ENCODE results near the gene BTAF1. TPM values are rescaled to one million over a fixed set of nuclear protein-coding genes. Genes with fewer than 3 reads are reported as not detected.

BTAF1 gene
- total RNA-seq = 10 to 100 TPM; 23.9 to 58.6 (median 37.0) TPM

GRCh38 chr10:91923371-91924211, at the start of gene BTAF1:
Gene BTAF1 (plus strand): TSS chr10:91923770. CDS start chr10:91924077, 307 bp downstream.
- H3K4me1 ChIP-seq = peaks cover 5 to 32% (median 19%) of the 10 kb centered on the region in 4 donors
- intact Hi-C loops (cut with DNase I; ENCODE audit: low total_unique reads) (no loop called here), in situ Hi-C loops (cut with MboI; ENCODE audit: low pct_ligation_motif_present in 1 of 4, low pct_unique_long_range_greater_than_20kb in 1 of 4, low sequenced_read_pairs in 3 of 4) (loop anchor here (25.0 kb wide), 2 partner anchors 136 to 536 kb away; partner anchors contain the start of gene TNKS2 (in 1 of the 4))
- peak within 1 kb of the TSS; percentile 91 to 99 (median 95) for H3K27ac ChIP-seq
- H3K27me3 ChIP-seq = peaks cover 7% of the 10 kb centered on the region
- WGBS, 2 donors (ENCODE audit: low coverage in 1 of 2) = 0 to 1% methylated on average over 4 to 63 of the region's 65 CpGs
- H3K9me3 ChIP-seq = peaks cover 9% of the 10 kb centered on the region in 2 donors
- peak within 1 kb of the TSS; percentile 70 to 91 (median 82) for H3K4me3 ChIP-seq
- peak; percentile 94 to 97 (median 96) for TF ChIP-seq POLR2AphosphoS5 (IDR thresholded peaks at IDR 0.05)
- peak in 1 of 5 experiments; percentile 13 for TF ChIP-seq CTCF (IDR thresholded peaks at IDR 0.05)
- TF ChIP-seq POLR2A (IDR thresholded peaks at IDR 0.05) = peak; percentile 88
- no peak for TF ChIP-seq EP300 (IDR thresholded peaks at IDR 0.05; ENCODE audit: low read depth)
- DNase-seq = peak; percentile 94
- H3K36me3 ChIP-seq = no peaks in the 10 kb centered on the region

- no peak for TF ChIP-seq EP300 (IDR thresholded peaks at IDR 0.05; ENCODE audit: low read depth)
- no peak for TF ChIP-seq POLR2AphosphoS5 (IDR thresholded peaks at IDR 0.05)
- no peak for TF ChIP-seq POLR2A (IDR thresholded peaks at IDR 0.05)
- no peak for TF ChIP-seq CTCF (IDR thresholded peaks at IDR 0.05)
- Histone ChIP-seq H3K27me3 (no peaks in the 10 kb centered on the region), H3K4me3 (no peak overlapping the region), H3K9me3 (no peaks in the 10 kb centered on the region), H3K4me1 (no peaks in the 10 kb centered on the region), H3K36me3 (no peaks in the 10 kb centered on the region), H3K27ac (no peak overlapping the region)
- intact Hi-C loops (cut with DNase I; ENCODE audit: low total_unique reads) (no loop called here), in situ Hi-C loops (cut with MboI; ENCODE audit: low pct_ligation_motif_present in 1 of 4, low pct_unique_long_range_greater_than_20kb in 1 of 4, low sequenced_read_pairs in 3 of 4) (no loop called here)
- 91 to 100% methylated on average over 2 of the region's 2 CpGs for WGBS, 2 donors (ENCODE audit: low coverage in 1 of 2)
- DNase-seq = no peak
Observed at GRCh38 chr10:91875156-91875555, 48.4 kb upstream of the BTAF1 start.

GRCh38 chr10:91875779-91876178, 47.8 kb upstream of the BTAF1 start:
- no peak overlapping the region for H3K27ac ChIP-seq
- 86 to 95% methylated on average over 1 of the region's 1 CpG for WGBS, 2 donors (ENCODE audit: low coverage in 1 of 2)
- no peaks in the 10 kb centered on the region for H3K9me3 ChIP-seq
- no peaks in the 10 kb centered on the region for H3K36me3 ChIP-seq
- DNase-seq = no peak
- H3K27me3 ChIP-seq = no peaks in the 10 kb centered on the region
- intact Hi-C loops (cut with DNase I; ENCODE audit: low total_unique reads) = no loop called here
- no peak for TF ChIP-seq EP300 (IDR thresholded peaks at IDR 0.05; ENCODE audit: low read depth)
- TF ChIP-seq POLR2AphosphoS5 (IDR thresholded peaks at IDR 0.05) = no peak
- no peak for TF ChIP-seq POLR2A (IDR thresholded peaks at IDR 0.05)
- TF ChIP-seq CTCF (IDR thresholded peaks at IDR 0.05) = no peak
- no peaks in the 10 kb centered on the region for H3K4me1 ChIP-seq
- no peak overlapping the region for H3K4me3 ChIP-seq
- in situ Hi-C loops (cut with MboI; ENCODE audit: low pct_ligation_motif_present in 1 of 4, low pct_unique_long_range_greater_than_20kb in 1 of 4, low sequenced_read_pairs in 3 of 4) = no loop called here

- Histone ChIP-seq H3K27me3 (no peaks in the 10 kb centered on the region), H3K36me3 (no peaks in the 10 kb centered on the region), H3K27ac (no peak overlapping the region), H3K4me3 (no peak overlapping the region), H3K9me3 (no peaks in the 10 kb centered on the region), H3K4me1 (peaks cover 0 to 3% (median 0%) of the 10 kb centered on the region in 4 donors)
- TF ChIP-seq EP300 (IDR thresholded peaks at IDR 0.05; ENCODE audit: low read depth) = no peak
- no peak for TF ChIP-seq POLR2AphosphoS5 (IDR thresholded peaks at IDR 0.05)
- no peak for TF ChIP-seq CTCF (IDR thresholded peaks at IDR 0.05)
- TF ChIP-seq POLR2A (IDR thresholded peaks at IDR 0.05) = no peak
- 30 to 36% methylated on average over 6 to 7 of the region's 7 CpGs for WGBS, 2 donors (ENCODE audit: low coverage in 1 of 2)
- no peak for DNase-seq
- intact Hi-C loops (cut with DNase I; ENCODE audit: low total_unique reads) = no loop called here
- in situ Hi-C loops (cut with MboI; ENCODE audit: low pct_ligation_motif_present in 1 of 4, low pct_unique_long_range_greater_than_20kb in 1 of 4, low sequenced_read_pairs in 3 of 4) = loop anchor here in 1 of 4 donors (10.0 kb wide), 1 partner anchor 115 kb away; no protein-coding TSS in a partner anchor
Observed at GRCh38 chr10:91879515-91880170, 43.9 kb upstream of the BTAF1 start.
